ENCODE results near the gene IL17A.
"Not testable (repeated sequence)": the region's sequence is repeated elsewhere in the genome, so short reads cannot be mapped to it uniquely, and the experiment has no call there.

IL17A gene

GRCh38 chr6:52183131-52183713, 3.0 kb upstream of the IL17A start:
- Mint-ChIP-seq H3K36me3 (no peaks in the 10 kb centered on the region), H3K27ac (no peak overlapping the region), H3K27me3 (peaks cover 22% of the 10 kb centered on the region), H3K4me1 (peaks cover 4% of the 10 kb centered on the region), H3K9me3 (peaks cover 1% of the 10 kb centered on the region), H3K4me3 (no peak overlapping the region)
- no peak for ATAC-seq (ENCODE audit: low read depth)
- no peak for DNase-seq (ENCODE audit: low spot score in 2 of 2)

GRCh38 chr6:52186480-52186879, 305 bp downstream of the IL17A start:
- H3K27me3 Mint-ChIP-seq, result peaks cover 28% of the 10 kb centered on the region
- ATAC-seq (ENCODE audit: low read depth) (no peak), DNase-seq (ENCODE audit: low spot score in 2 of 2) (no peak)
- H3K9me3 Mint-ChIP-seq, result peaks cover 1% of the 10 kb centered on the region
- H3K36me3 Mint-ChIP-seq, result no peaks in the 10 kb centered on the region
- H3K4me3 Mint-ChIP-seq, result no peak overlapping the region
- H3K27ac Mint-ChIP-seq, result no peak overlapping the region
- H3K4me1 Mint-ChIP-seq, result peaks cover 4% of the 10 kb centered on the region

- DNase-seq (ENCODE audit: low spot score in 2 of 2), result no peak
- Mint-ChIP-seq H3K36me3 (no peaks in the 10 kb centered on the region), H3K4me3 (no peak overlapping the region), H3K4me1 (peaks cover 4% of the 10 kb centered on the region), H3K27ac (no peak overlapping the region), H3K27me3 (peaks cover 33% of the 10 kb centered on the region), H3K9me3 (peaks cover 1% of the 10 kb centered on the region)
- no peak for ATAC-seq (ENCODE audit: low read depth)
These were observed 923 bp downstream of the IL17A start for GRCh38 chr6:52187098-52187497.

- H3K4me1 Mint-ChIP-seq, result peaks cover 4% of the 10 kb centered on the region
- H3K27me3 Mint-ChIP-seq, result peaks cover 32% of the 10 kb centered on the region
- peaks cover 1% of the 10 kb centered on the region for H3K9me3 Mint-ChIP-seq
- H3K4me3 Mint-ChIP-seq, result no peak overlapping the region
- no peak overlapping the region for H3K27ac Mint-ChIP-seq
- H3K36me3 Mint-ChIP-seq, result no peaks in the 10 kb centered on the region
- ATAC-seq (ENCODE audit: low read depth), result no peak
- no peak for DNase-seq (ENCODE audit: low spot score in 2 of 2)
These were observed 3.8 kb downstream of the IL17A start for GRCh38 chr6:52189974-52190373.

GRCh38 chr6:52190409-52190808, 4.2 kb downstream of the IL17A start:
- Mint-ChIP-seq H3K36me3 (no peaks in the 10 kb centered on the region), H3K4me3 (no peak overlapping the region), H3K27me3 (peaks cover 31% of the 10 kb centered on the region), H3K9me3 (peaks cover 1% of the 10 kb centered on the region), H3K27ac (no peak overlapping the region), H3K4me1 (peaks cover 4% of the 10 kb centered on the region)
- DNase-seq (ENCODE audit: low spot score in 2 of 2), result no peak
- no peak for ATAC-seq (ENCODE audit: low read depth)

- H3K27ac Mint-ChIP-seq, result no peak overlapping the region
- no peaks in the 10 kb centered on the region for H3K4me1 Mint-ChIP-seq
- no peaks in the 10 kb centered on the region for H3K36me3 Mint-ChIP-seq
- no peaks in the 10 kb centered on the region for H3K9me3 Mint-ChIP-seq
- peaks cover 23% of the 10 kb centered on the region for H3K27me3 Mint-ChIP-seq
- no peak for DNase-seq (ENCODE audit: low spot score in 2 of 2)
- no peak overlapping the region for H3K4me3 Mint-ChIP-seq
- ATAC-seq (ENCODE audit: low read depth), result no peak
These were observed 5.6 kb downstream of the IL17A start for GRCh38 chr6:52191824-52192223.

GRCh38 chr6:52195886-52196285, 9.7 kb downstream of the IL17A start:
- H3K27ac Mint-ChIP-seq, result no peak overlapping the region
- DNase-seq (ENCODE audit: low spot score in 2 of 2) (no peak), ATAC-seq (ENCODE audit: low read depth) (no peak)
- H3K4me3 Mint-ChIP-seq, result no peak overlapping the region
- peaks cover 10% of the 10 kb centered on the region for H3K9me3 Mint-ChIP-seq
- H3K4me1 Mint-ChIP-seq, result no peaks in the 10 kb centered on the region
- H3K36me3 Mint-ChIP-seq, result no peaks in the 10 kb centered on the region
- peaks cover 18% of the 10 kb centered on the region for H3K27me3 Mint-ChIP-seq

GRCh38 chr6:52200088-52200487, 13.9 kb downstream of the IL17A start:
- not testable (repeated sequence) for ATAC-seq (ENCODE audit: low read depth); H3K36me3 Mint-ChIP-seq

GRCh38 chr6:52201046-52201445, 14.9 kb downstream of the IL17A start:
- DNase-seq (ENCODE audit: low spot score in 2 of 2) (no peak), ATAC-seq (ENCODE audit: low read depth) (no peak)
- no peaks in the 10 kb centered on the region for H3K36me3 Mint-ChIP-seq
- no peak overlapping the region for H3K27ac Mint-ChIP-seq
- no peak overlapping the region for H3K4me3 Mint-ChIP-seq
- no peaks in the 10 kb centered on the region for H3K4me1 Mint-ChIP-seq
- no peaks in the 10 kb centered on the region for H3K27me3 Mint-ChIP-seq
- peaks cover 13% of the 10 kb centered on the region for H3K9me3 Mint-ChIP-seq

More at GRCh38 chr6:52200088-52200487, 13.9 kb downstream of the IL17A start:
- H3K27me3 Mint-ChIP-seq; H3K4me1 Mint-ChIP-seq; H3K27ac Mint-ChIP-seq; H3K4me3 Mint-ChIP-seq; DNase-seq (ENCODE audit: low spot score in 2 of 2): not testable (repeated sequence)
- H3K9me3 Mint-ChIP-seq, result peaks cover 13% of the 10 kb centered on the region

- Mint-ChIP-seq H3K9me3 (peaks cover 13% of the 10 kb centered on the region), H3K4me3 (no peak overlapping the region), H3K27ac (no peak overlapping the region), H3K36me3 (no peaks in the 10 kb centered on the region), H3K27me3 (no peaks in the 10 kb centered on the region), H3K4me1 (no peaks in the 10 kb centered on the region)
- ATAC-seq (ENCODE audit: low read depth) (no peak), DNase-seq (ENCODE audit: low spot score in 2 of 2) (no peak)
These were observed 15.3 kb downstream of the IL17A start for GRCh38 chr6:52201493-52201892.

- Mint-ChIP-seq H3K9me3 (peaks cover 1% of the 10 kb centered on the region), H3K27ac (no peak overlapping the region), H3K36me3 (no peaks in the 10 kb centered on the region), H3K4me3 (no peak overlapping the region), H3K4me1 (no peaks in the 10 kb centered on the region), H3K27me3 (no peaks in the 10 kb centered on the region)
- ATAC-seq (ENCODE audit: low read depth), result no peak
- no peak for DNase-seq (ENCODE audit: low spot score in 2 of 2)
These were observed 20.9 kb downstream of the IL17A start for GRCh38 chr6:52207066-52207465.

GRCh38 chr6:52208612-52209011, 22.4 kb downstream of the IL17A start:
- ATAC-seq (ENCODE audit: low read depth) (no peak), DNase-seq (ENCODE audit: low spot score in 2 of 2) (no peak)
- peaks cover 1% of the 10 kb centered on the region for H3K27me3 Mint-ChIP-seq
- H3K9me3 Mint-ChIP-seq, result no peaks in the 10 kb centered on the region
- no peaks in the 10 kb centered on the region for H3K4me1 Mint-ChIP-seq
- no peak overlapping the region for H3K27ac Mint-ChIP-seq
- no peak overlapping the region for H3K4me3 Mint-ChIP-seq
- no peaks in the 10 kb centered on the region for H3K36me3 Mint-ChIP-seq

GRCh38 chr6:52209770-52210169, 23.6 kb downstream of the IL17A start:
- no peaks in the 10 kb centered on the region for H3K9me3 Mint-ChIP-seq
- H3K36me3 Mint-ChIP-seq, result no peaks in the 10 kb centered on the region
- H3K4me3 Mint-ChIP-seq, result no peak overlapping the region
- H3K27me3 Mint-ChIP-seq, result peaks cover 1% of the 10 kb centered on the region
- ATAC-seq (ENCODE audit: low read depth) (no peak), DNase-seq (ENCODE audit: low spot score in 2 of 2) (no peak)
- no peaks in the 10 kb centered on the region for H3K4me1 Mint-ChIP-seq
- no peak overlapping the region for H3K27ac Mint-ChIP-seq

- Mint-ChIP-seq H3K27me3 (peaks cover 1% of the 10 kb centered on the region), H3K4me3 (no peak overlapping the region), H3K4me1 (no peaks in the 10 kb centered on the region), H3K36me3 (no peaks in the 10 kb centered on the region), H3K27ac (no peak overlapping the region), H3K9me3 (no peaks in the 10 kb centered on the region)
- ATAC-seq (ENCODE audit: low read depth) (no peak), DNase-seq (ENCODE audit: low spot score in 2 of 2) (no peak)
These were observed 24.1 kb downstream of the IL17A start for GRCh38 chr6:52210227-52210626.

- Mint-ChIP-seq H3K27ac (no peak overlapping the region), H3K4me3 (no peak overlapping the region), H3K36me3 (no peaks in the 10 kb centered on the region), H3K4me1 (no peaks in the 10 kb centered on the region), H3K9me3 (no peaks in the 10 kb centered on the region), H3K27me3 (peaks cover 1% of the 10 kb centered on the region)
- ATAC-seq (ENCODE audit: low read depth) (no peak), DNase-seq (ENCODE audit: low spot score in 2 of 2) (no peak)
These were observed 27.0 kb downstream of the IL17A start for GRCh38 chr6:52213127-52213526.
